ENCODE results near the gene LRRC71.

Gene LRRC71

DNA sequence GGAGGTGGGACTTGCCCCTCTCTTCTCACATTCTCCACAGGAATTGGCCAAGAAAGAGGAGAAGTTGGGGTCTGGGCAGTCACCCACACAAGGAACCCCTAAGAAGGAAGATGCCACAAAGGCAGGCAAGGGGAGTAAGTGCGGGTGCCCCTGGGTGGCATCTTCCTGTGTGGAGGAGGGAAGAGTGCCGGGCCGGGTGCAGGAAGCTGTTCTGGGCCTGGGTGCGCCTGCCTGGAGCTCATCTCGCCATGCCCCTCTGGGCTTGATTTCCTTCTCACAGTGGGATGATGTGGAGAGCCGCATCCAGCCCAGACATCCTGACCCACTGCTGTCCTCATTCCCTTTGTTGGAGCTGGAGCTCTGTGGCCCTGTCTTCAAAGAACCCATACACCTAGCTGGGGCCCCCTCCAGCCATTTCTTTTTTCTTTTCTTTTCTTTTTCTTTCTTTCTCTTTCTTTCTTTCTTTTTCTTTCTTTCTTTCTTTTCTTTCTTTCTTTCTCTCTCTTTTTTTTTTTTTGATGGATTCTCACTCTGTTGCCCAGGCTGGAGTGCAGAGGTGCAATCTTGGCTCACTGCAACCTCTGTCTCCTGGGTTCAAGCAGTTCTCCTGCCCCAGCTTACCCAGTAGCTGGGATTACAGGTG lies 9.3 kb downstream of the LRRC71 start:
- no peak for DNase-seq

DNA sequence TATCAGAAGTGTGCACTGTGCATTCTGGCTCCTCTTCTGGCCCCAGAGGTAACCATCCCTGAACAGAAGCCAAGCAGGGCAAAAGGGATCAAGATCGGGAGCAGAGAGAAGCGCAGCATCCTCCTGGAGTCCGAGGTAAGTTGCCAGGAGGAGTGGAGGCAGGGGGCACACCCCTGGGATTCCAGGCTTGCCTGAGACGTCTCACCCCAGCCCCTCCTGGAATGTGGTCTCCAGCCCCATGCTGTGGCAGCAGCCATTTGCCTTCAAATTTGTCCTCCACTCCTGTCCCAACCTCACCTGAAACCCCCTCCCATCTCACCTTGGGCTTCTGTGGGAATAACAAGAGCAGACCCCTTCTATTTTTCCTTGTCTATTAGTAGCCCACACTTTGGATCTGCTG lies 10.1 kb downstream of the LRRC71 start:
- DNase-seq: no peak

DNA sequence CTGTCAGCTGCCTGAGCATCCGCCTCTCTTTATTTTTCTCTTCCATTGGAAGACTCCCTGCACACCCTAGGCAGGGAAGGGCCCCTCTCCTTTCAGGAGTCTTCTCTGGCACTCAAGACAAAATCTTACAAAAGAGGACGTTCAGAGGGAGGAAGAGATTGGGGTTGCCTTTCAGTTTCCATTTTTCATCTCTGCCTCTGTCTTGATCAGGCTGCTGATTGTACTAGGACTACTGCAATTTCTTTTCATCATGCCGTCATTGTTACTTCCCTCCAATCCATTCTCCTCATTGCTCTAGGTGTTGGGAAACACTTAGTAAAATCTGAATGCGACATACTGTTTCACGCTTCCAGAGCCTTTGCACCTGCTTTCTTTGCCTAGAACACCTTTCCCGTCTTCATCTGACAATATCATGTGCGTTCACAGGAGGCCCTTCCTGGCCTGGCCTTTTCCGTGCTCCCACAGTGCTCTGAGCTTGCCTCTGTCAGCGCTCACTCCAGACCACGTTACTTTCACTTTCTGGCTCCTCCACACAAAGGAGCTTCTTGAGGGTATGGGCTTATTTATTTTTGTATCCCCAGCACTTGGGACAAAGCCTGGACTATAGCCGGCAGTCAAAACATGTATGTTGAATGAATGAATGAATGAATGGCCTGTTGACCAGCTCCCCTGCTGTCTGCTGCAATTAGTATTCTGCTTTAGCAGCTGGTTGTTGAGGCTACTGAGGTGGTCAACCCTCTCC lies 10.9 kb downstream of the LRRC71 start:
- peak; percentile 40 for DNase-seq

DNA sequence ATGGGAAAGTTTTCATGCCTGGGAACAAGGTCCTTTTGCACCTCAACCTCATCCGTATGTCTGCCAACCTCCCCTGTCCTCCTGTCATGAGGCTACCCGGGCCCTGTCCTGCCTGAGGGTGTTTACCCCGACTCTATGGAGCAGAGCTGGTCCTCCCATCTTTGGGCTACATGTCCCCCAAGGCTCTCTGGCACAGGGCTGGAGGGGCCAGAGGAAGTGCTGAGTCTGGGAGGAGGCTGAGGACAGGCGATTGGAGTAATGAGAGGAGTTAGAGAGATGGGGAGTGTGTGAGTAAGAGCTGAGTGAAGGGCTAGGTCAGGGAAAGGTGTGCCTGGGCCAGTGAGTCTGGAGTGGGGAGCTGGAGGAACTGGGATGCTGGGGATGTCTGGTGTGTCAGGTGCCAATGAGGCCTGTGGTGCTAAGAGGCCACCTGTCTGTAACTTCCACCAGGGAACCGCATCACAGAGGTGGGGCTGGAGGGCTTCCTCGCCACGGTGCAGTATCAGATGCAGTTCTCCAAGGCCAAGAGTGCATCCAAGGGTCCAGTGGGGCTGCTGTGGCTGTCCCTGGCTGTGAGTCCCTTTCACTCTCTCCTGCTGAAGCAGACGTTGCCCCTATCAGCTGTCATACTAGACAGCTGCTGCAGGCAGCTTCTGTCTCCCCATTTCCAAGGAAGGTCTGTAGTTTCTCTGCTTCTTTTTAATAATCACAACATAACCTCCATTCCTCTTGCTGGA lies 11.7 kb downstream of the LRRC71 start:
- DNase-seq: no peak

DNA sequence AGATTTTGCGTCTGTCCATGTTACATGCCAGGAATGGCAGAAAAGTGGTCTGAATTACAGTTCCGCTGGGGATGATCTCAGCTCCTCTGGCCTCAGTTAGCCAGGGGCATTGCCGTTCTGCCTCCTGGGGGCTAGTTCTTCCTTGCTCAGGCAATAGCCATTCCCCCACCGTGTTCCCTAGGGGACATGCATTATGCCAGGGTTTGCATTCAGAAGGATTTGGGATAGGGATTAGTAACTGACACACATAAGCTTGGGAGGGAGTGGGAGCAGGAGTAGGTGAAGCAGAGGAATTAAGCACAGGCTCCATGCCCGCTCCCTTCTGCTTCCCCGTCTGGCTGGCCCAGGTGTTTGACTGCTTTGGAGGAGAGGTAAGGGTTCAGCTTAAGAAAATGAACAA lies 12.7 kb downstream of the LRRC71 start:
- no peak for DNase-seq

DNA sequence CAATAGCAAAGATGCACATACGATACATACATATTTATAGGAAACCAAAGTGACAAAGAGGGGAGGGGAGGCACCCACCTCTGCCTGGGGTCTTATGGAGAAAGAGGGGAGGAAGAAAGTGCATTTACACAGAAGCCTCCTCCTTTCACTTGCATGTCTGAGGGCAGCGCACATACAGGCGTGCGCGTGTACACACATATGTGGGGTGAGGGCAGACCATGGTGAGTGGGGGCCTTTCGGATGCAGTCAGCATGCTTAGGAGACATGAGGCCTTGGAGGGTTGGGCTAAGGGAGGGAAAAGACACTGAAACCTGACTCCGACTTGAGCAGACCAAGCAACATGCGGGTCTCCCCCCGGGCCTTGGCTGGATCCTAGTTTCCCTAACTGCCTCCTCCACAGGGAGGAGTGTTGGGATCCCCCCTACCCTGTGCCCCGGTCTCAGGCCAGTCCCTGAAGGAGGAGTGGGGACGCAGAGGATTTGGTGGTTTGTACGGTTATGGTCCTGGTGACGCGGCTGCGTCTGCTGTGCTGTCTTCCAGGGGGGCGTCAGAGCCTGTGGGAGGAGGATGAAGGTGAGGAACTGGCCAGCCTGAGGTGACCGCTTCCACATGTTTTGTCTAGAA lies 15.2 kb downstream of the LRRC71 start:
- no peak for DNase-seq

DNA sequence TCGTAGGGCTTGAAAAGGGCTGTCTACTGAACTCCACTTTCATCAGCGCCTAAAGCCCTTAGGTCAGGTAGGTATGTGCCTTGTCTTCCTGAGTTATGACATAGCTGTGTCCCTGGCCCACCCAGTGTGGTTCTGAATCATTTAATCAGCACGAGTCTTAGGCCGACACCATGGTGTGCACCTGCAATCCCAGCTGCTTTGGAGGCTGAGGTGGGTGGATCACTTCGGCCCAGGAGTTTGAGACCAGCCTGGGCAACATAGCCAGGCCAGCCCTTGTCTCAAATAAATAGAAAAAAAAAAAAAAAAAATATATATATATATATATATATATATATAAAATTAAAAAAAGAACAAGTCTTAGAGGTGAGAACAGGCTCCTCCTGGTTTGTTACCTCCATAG lies 15.8 kb downstream of the LRRC71 start:
- DNase-seq: no peak

DNA sequence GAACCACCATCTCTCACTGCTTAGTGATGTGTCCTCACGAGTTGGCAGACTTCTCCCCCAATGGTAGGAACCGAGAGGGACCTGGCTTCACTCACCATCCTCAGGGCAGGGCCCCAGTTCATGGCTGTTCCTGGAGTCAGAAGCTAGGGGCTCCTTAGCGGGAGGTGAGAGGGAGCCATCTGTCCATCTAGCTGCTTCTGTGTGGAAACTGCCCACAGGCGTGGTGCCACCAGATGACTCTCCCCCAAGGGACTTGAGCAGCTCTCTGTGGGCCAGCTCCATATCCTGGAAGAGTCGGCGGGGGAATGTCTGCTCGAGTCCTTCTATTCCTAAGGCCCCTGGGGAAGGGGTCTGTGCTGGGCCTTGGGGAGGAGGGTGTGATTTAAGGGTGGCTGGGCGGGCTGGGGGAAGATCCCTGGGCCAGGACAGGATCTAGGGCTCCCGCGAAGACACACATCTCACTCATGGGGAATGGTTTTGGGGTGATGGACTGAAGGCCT lies 16.3 kb downstream of the LRRC71 start:
- no peak for DNase-seq

DNA sequence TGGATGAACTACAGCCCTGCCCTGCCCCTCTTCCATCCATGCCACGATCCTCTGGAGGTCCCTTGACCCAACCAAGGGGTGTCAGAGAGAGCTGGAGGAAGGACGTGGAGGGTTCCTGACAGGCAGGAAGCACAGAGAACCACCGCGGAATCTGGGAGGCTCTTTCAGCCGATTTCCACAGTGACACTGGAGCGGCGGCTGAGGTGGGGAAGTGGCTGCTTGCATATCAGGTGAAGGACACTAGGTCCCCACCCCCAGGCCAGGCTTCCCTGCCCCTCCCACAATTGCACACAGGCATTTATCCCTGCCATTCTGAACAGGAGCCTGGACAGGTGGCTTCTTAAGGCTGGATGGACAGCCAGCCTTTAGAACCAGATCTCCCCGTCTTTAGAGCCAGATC lies 17.5 kb downstream of the LRRC71 start:
- no peak for DNase-seq

DNA sequence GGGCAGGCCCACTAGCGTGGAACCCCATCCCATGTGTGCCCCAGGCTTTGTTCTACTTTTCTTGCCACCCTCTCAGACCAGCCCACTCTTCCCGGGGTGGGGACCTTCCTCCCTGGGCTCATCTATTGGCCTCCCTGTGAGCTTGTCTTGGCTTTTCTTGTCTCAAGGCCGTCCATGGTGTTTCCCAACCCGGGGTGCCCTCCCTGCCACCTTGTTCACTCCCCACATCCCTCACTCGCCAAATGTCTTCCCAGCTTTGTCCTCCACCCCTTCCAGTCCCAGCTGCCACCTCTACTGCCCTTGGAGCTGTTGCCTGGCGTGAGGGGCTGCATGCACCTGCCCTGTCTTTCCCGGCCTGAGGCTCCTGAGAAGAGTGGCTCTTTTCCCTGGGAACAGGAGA lies 18.4 kb downstream of the LRRC71 start:
- DNase-seq: no peak

DNA sequence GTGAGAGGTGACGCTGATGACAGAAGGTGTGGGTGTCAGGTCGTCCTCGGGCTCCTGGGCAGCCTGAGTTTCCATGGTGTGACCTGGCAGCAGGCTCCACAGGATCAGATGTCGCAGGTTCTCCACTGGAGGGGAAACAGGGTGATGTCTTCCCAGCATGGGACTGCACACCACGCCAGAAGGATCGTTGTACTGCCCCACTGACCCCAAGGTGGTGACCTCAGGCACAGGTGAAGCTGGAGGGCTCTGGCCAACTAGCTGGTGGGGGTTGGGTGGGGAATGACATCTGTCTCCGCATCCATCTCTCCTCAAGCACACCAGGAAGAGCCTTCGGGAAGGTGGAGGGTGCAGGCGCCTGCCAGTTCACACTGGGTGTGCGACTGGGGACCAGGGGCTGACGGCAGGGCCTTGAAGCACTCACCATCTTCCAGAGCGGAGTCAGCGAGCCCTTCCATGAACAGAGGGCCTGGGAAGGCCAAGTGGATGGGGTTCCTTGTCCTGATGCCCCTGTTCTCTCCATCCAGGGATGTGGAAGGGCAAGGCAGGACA lies 19.4 kb downstream of the LRRC71 start:
- DNase-seq: no peak

DNA sequence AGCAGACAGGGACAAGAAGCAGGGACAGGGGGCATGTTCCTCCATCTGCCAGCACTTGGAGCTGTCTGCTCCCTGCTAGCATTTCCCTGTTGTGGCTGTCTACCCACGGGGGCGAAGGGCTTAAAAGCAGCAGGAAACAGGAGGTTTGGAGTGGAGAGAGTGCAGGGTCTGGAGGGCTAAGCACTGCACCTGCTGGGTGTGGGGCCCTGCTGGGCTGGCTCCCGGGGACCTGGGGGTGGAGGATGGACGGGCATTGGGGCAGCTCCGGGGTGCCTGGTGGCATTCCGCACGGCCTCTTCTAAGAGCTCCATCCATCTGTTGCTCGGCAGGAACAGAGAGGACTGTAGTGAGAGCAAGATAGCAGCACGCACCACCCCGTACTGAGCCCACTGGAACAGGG lies 21.2 kb downstream of the LRRC71 start:
- DNase-seq: no peak

DNA sequence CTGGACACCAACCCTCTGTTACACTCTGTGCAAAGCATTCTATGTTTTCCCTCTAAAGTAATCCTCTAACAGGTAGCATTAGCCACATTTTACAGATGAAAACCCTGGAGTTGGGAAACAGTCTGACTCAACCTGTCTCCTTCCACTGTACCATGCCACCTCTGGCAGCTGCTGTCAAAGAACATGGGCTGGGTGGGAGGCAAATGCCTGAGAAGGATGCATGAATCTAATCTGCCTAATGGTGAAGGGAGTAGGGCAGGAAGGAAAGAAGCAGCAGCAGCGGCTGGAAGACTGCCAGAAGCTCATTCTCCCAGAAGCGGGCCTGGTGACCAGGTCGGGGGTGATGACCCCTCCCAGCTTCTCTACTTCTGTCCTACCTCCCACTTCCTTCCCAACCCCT lies 21.7 kb downstream of the LRRC71 start:
- no peak for DNase-seq

DNA sequence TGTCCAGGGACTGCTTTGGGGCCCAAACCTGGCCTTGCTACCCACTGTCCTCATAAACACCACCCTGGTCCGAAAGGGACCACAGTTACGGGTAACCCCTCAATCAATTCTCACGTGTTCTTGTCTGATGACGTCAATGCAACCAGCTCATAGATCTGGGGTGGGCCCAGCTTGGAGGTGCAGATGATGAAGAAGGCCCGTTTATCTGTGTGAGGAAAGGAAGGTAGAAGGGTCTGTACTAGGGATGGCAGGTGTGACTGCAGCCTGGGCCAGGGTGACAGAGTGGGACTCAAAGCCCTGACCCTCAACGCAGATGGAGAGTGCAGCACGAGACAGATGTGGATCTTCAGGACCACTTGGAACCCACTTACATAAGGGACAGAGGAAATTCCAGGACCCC lies 22.1 kb downstream of the LRRC71 start:
- no peak for DNase-seq

DNA sequence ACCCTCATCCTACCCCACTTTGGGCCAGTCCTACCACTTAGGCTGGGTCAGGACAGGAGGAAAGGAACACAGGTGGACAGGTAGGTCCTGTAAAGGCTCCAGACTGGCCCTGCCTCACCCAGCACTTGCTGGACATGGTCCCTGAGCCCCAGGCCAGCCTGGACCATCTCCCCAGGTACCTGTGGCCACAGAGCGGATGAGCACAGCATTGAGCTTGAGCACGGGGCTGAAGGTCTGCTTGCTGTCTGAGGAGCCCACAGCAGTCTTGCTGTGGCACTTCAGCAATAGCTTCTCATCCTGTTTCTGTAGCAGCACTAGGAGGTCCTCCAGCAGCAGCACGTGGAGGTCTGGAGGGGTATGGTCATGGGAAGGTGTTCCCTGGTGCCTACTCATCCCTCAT lies 23.3 kb downstream of the LRRC71 start:
- no peak for DNase-seq

DNA sequence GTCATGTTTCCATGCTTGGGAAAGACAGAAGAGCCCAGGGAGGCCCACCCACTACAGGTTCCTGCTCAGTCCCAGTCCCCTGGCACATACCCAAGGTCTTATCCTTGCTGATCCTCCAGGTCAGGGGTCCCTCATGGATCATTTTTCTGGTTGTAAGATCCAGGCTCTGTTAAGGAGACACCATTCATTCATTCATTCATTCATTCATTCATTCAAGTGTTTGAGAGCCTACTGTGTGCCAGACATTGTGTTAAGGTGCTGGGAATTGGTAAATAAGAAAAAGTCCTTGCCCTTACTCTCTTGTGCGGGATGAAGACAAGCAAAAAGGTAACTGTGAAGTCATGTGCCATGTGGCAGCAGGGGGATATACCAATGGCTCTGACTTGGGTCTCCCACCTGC lies 23.8 kb downstream of the LRRC71 start:
- DNase-seq: no peak

DNA sequence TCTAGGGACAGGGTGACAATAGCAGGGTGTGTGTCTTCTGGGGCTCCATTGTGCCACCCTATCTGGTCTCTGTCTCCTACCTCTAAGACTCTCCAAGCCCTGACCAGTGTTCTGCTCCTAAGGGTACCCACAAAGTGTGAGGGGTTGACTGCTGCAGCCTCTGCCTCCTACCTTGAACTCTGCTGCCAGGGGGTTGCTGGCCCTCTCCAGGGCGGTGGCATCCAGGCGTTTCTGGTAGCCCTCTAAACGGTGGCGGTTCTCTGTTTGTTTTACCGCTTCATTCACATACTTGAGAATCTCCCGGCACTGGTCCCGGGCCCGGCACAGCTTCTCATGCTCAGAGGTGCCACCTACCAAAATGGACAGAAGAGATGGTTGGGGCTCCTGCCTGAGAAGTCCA lies 24.4 kb downstream of the LRRC71 start:
- DNase-seq: no peak

DNA sequence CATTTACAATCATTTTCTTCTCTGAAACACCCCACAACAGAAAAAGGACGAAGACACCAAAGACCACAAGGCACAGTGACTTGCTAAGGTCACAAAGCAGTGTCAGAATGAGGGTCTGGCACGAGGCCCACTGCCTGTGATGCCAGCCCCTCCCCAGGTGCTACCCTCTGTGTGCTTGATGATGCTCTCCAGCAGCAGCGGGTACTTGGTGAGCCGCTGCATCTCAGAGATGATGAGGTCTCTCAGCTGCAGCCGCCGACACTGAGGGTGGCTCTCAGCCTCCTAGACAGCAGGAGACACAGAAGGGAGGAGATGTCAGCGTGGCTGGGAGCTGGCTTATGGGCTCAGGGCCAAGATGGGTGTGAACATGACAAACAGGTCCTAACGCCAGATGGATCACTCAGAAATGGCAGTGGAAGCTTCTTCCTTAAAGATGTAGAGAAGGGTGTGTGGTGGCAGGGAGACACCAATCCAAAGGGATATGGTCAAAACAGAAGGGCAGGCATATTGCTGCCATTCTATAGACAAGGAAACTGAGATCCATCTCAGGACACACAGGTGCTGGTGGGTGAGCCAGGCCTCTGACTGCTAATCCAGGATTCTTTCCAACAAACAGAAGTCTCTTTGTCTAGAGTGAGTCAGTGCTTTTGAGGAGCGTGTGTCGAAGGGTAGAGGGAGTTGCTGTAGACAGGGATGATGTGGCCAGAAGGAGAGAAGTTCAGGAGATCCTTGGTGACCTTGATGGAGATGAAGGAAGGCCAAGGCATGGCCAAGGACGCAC lies 25.6 kb downstream of the LRRC71 start:
- no peak for DNase-seq

DNA sequence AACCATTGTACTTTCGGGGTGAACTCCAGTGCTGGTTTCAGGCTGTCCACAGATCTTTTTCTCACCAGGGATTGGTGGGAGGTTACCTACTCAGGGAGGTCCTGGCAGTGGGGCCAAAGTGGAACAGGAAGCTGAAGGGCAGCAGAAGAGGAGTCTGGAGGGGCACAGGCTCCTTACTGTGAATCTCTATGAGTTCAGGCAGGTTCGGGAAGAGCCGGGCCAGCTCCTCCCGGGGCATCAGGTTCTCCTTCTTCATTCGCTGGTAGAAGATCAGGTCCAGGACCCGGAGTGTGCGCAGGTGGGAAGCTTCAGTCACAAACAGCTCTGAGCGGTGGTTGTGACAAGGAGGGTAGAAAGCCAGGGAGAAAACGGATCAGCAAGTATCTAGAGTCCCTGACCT lies 26.7 kb downstream of the LRRC71 start:
- DNase-seq: no peak

DNA sequence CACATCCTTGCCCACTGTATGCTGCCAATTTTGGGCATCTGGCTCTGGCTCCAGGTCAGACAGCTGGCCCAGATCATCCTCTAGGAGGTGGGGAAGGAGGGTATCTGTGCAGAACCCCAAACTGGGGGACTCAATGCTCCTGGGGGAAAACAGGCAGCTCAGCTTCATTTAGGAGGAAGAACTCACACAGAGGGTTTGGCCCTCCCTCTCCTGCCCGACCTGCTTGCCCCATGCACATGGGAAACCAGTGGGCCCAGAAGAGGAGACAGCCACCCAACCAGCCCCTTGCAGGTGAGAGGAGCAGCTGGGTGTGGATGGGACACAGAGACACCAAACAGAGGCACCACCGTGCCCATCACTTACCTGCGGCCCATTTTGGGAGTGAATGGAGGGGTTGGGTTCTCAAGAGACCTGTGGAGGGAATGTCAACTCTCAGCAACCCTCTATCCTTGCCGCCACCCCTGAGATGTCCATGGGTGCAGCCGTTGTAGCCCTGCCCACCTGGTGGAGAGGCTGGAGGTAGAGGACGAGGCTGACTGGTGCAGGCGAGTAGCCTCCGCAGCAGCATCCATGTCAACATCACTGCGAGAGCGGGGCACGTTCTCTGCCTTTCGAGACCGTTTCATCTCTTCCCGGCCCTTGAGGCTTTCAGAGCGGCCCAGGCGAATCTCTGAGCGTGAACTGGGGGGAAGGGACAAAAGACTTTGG lies 27.5 kb downstream of the LRRC71 start:
- no peak for DNase-seq

DNA sequence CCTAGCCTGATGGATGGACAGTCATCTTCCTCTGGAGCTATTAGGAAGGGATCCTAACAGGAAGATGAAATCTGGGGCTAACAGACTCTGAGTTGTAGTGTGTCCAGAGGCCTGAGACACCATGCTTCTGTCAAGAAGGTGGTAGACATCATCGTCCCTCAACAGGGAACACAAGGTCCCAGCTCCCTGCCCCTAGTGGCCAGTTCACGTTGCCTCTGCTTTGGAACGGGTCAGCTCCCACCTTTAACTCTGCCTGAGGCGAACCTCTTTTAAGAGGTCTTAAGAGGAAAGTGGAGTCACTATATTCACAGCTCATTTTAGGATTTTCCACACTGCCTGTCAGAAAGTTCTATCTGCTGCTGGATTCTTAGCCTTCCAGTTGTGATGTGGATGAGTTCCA lies 28.3 kb downstream of the LRRC71 start:
- DNase-seq: no peak

DNA sequence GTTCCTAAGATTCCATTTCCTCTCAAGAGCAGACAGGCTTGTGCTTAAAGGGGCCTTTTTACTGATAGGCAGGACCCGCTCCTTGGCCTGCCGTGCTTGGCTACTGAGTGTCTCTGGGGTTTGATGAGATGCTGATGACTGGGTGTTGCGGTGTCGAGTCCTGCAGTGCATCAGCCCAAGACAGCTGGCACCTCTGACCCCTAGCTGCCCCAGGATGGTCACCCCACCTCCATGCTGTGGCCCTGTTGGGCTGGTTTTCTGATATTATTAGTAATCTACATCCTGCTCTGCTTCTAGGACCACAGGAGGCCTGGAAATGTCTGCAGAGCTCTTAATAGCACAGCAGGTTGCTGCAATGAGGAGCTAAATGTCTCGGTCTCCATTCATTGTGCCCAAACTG lies 28.7 kb downstream of the LRRC71 start:
- no peak for DNase-seq
